NCI-H345 (cell line): ENCODE results near the gene CD302.
"Not testable (repeated sequence)": the region's sequence is repeated elsewhere in the genome, so short reads cannot be mapped to it uniquely, and the experiment has no call there.

Source experiments
- DNase-seq: peaks from one replicate; lab custom pipeline; 2025; lab: John Stamatoyannopoulos, UW

CD302 gene

DNA sequence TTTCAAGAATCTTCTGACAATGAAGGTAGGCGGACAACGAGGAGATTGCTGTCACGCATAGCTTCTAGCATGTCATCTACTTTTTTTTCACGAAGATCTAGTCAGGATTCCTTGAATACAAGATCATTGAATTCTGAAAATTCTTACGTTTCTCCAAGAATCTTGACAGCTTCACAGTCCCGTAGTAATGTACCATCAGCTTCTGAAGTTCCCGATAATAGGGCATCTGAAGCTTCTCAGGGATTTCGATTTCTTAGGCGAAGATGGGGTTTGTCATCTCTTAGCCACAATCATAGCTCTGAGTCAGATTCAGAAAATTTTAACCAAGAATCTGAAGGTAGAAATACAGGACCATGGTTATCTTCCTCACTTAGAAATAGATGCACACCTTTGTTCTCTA, 49.9 kb downstream of the CD302 start:
- no peak for DNase-seq

- not testable (repeated sequence) for DNase-seq
These were observed 52.8 kb downstream of the CD302 start for GRCh38 chr2:159745237-159745636.

DNA sequence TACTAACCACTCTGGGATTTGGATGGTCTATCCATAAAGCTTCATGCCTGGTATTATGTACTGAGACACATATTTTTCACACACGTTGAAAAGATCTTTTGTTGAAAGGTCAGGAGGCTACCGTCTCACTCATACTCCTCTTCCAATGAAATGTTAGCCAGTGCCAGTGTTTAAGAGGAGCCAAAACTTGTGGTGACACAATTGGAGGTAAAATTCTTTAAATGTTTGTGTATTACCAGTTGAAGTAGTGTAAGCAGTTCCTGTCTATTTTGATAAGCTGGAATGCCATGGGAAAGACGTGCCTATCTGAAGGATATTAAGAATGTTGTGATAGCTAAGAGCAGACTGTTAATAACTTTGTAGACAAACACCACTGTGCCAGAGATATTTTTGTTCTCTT, 53.6 kb downstream of the CD302 start:
- no peak for DNase-seq

DNA sequence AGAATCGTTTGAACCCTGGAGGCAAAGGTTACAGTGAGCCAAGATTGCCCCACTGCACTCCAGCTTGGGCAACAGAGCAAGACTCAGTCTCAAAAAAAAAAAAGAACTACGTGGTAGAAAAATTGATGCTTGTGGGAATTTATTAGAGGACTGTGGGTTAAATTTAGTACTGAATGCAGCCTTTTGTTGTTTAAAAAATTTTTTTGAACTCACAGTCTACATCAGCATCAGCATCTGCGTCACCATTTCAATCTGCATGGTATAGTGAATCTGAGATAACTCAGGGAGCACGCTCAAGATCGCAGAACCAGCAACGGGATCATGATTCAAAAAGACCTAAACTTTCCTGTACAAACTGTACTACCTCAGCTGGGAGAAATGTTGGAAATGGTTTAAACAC, 55.2 kb downstream of the CD302 start:
- no peak for DNase-seq

GRCh38 chr2:159738509-159739390, 59.3 kb downstream of the CD302 start:
- DNase-seq: no peak

DNA sequence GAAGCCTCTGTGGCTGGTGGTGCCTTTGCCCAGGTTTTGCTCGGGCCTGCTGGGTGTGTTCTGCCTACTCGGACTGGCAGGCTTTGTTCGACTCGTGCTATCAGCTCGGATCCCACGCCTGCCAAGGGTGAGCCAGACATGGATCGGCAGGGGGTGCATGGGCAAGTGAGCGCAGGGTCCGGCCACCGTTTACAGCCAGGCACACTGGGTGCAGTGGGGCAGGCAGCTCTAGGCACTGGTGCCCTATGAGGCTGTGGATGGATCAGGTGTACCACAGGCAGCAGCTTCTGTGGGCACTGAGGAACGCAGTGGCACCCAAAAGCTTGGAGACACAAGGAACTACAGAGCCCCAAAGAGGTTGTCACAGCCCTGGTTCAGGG, 60.1 kb downstream of the CD302 start:
- no peak for DNase-seq

DNA sequence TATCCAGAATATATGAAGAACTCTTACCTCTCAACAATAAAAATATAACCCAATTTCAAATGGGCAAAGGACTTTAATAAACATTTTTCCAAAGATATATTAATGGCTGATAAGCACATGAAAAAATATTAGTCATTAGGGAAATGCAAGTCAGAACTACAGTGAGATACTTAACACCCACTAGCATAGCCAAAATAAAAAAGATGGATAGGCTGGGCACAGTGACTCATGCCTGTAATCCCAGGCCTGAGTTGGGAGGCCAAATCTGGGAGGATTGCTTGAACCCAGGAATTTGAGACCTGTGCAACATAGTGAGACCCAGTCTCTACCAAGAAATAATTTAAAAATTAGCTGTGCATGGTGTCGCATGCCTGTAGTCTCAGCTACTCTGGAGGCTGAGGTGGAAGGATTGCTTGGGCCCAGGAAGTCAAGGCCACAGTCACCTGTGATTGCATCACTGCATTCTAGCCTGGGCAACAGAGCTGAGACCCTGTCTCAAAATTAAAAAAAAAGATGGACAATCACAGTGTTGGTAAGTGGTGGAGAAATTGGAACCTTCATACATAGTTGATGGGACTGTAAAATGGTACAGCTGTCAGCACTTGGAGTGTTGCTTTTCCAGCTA, 60.6 kb downstream of the CD302 start:
- no peak for DNase-seq

- DNase-seq: no peak
These were observed 62.0 kb downstream of the CD302 start for GRCh38 chr2:159736048-159736447.

DNA sequence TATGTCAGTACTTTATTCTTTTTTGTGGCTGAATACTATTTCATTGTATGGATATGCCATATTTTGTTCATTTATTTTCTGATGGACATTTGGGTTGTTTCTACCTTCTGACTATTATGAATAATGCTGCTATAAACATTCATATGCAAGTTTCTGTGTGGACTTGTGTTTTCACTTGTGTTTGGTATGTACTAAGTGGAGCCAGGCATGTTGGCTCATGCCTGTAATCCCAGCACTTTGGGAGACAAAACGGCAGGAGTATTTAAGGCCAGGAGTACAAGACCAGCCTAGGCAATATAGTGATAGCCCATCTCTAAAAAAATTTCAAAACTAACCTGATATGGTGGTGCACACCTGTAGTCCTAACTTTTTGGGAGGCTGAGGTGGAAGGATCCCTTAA, 62.4 kb downstream of the CD302 start:
- DNase-seq: no peak

DNA sequence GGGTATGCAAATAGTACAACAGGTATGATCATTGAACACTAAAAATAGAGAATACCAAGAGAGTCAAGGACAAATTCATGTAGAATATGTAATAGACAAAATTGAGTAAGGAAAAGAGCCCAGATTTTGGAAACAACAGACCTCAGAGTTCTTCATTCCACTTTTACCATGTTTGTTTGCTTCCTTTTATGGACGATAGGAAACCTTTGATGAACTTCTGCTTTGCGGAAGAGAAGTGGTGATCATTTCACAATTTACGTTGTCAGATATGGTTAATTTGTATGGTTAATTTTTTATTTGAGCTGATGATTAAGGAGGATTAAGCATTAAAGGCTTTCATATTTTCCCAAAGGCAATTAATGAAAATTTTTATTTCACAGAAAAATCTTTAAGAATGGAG, 69.4 kb downstream of the CD302 start:
- DNase-seq: no peak

GRCh38 chr2:159725713-159726112, 72.3 kb downstream of the CD302 start:
- no peak for DNase-seq

DNA sequence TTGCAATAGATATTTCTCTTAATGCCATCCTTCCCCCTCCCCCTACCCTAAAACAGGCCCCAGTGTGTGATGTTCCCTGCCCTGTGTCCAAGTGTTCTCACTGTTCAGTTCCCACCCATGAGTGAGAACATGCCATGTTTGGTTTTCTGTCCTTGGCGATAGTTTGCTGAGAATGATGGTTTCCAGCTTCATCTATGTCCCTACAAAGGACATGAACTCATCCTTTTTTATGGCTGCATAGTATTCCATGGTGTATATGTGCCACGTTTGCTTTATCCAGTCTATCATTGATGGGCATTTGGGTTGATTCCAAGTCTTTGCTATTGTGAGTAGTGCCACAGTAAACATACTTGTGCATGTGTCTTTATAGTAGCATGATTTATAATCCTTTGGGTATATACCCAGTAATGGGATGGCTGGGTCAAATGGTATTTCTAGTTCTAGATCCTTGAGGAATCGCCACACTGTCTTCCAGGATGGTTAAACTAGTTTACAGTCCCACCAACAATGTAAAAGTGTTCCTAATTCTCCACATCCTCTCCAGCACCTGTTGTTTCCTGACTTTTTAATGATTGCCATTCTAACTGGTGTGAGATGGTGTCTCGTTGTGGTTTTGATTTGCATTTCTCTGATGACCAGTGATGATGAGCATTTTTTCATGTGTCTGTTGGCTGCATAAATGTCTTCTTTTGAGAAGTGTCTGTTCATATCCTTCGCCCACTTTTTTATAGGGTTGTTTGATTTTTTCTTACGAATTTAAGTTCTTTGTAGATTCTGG, 73.0 kb downstream of the CD302 start:
- DNase-seq: not testable (repeated sequence)

DNA sequence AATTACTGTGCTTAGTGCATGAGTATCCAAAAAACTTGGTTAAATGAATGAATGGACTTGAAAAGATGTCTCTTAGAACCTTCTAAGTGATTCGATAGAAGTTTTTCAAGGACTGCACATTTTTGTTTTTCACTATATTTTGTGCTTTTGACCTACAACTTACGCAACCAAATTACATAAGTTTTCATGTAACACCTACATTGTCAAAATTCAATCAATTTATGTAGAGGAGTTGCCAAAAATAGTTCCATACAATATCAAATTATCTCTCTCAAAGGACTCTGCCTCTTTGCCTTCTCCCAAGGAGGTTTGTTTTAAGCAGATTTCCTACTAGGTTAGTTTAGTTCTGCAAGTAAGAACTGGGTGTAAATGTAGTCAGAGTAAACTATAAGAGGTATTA, 75.4 kb downstream of the CD302 start:
- no peak for DNase-seq

DNA sequence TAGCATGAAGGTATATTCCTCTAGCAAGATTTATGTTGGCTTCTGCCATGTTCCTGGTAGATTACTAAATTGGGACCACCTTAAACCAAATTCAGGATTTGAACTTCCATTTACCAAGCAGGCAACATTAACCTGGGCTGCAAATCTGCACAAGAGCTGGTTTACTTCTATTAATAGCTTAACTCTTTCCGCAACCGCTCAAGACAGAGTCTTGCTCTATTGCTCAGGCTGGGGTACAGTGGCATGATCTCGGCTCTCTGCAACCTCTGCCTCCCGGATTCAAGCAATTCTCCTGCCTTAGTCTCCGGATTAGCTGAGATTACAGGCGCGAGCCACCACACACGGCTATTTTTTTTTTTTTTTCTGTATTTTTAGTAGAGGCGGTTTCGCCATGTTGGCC, 77.3 kb downstream of the CD302 start:
- DNase-seq: no peak
